Stimulated activated CD4-positive, alpha-beta T cell treated with anti-CD3 and anti-CD28 coated beads, Interleukin-4, amount 100 ng/mL, for 4 hours (primary cell): ENCODE results near the gene NCAM2.

Source experiments
- DNase-seq, 2 experiments: peaks; one replicate each; pipeline ENCODE4 v3.0.0-alpha.2; 2020

Gene NCAM2

DNA sequence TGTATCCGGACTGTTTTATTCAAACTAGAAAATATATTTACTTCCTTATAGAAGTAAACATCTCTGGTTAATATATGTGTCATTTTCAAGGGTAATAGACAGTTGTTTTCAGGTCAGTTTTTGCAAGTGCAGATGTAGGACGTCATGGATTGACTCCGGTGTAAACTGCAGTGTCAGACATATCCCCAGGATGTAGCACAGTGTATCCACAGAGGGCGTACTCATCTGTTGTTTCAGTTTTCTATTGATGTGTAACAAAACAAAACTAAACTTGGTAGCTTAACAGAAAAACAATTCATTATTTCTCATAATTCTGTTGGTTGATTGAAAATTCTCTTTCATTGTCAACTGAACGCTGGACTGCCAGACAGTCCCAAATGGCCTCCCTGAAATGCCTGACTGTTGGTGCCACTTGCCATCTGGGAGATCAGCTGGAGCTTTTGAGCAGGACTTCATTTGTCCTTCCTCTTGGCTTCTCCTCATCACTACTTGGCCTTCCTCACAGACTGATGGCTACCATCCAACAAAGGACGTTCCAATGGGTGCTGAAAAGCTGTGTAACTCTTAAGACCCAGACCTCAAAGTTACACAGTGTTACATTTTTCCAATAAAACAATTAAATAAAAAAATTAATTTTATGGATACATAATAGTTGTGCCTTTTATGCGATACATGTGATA, 181.6 kb downstream of the NCAM2 start:
- DNase-seq: no peak

DNA sequence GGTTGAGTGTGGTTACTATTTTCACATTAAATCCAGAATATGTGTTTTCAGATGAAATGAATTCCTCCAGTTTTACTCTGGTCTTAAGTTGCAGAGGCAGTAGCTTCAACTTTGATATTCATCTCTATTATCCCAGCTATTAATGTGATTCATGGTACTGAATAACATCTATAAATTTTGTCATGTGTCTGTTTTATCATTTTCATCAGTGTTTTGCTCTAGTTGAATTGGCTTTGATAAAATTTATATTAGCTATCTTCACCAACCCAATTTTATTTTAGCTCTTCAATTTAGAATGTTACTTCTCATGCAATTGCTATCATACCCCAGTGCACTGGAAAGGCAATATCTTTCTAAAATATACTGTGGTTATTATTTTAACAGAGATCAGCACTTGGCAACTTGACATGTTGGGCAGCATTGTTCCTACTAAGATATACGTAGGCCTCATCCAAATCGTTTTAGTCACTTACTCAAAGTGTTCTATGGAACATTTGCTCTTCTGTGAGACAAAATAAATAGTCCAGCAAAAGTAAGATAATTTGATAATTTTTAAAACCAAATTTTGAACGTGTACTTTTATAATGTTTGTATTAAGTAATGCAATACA, 184.3 kb downstream of the NCAM2 start:
- DNase-seq: no peak

DNA sequence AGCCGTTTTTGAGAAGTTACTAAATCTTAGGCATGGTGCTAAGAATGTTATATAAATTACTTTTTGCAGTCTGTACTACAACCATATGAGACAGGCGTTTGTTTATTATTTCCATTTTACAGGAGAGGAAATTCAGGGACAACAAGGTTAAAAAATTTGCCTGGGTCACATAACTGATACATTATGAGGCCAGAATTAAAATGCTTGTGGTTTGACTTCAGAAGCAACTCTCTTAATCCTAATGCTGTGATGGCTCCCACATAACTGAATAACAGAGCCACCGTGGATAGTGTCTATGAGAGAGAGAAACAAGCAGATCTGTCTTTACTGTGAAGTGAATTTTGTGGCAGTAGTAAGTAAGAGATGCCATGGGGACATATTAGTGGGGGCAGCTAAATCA, 184.9 kb downstream of the NCAM2 start:
- DNase-seq: no peak

DNA sequence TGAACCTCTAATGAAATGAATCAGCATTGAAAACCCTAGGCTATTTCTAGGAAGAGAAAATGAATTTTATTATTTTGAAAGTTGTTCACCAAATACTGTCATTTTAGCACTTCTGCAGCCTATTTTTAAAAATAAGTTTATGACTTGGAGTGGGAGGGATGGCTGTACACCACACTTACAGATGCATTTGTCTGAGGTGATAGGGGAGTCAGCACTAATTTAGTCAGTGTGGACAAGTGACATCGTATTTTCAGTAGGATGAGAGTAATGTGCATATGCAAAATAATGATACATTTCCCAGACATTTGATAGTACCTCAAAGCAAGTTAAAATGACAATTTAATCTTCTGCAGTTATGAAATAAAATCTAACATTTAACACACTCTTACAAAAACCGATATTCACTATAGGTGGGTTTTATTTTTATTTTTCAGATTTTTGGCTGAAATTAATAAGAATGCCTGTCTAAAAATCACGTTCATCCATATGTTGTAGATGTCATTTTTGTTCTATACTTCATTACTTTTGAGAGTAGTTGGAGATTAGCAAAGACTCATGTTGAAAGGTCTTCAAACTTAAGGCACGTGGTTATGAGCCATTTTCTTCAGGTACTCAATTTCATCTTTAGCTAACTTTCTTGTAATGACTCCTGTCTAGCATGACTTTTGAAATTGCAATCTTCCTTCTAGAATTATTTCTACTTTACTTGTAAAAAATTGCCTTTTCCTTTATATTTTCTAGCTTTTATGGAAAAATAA, 186.7 kb downstream of the NCAM2 start:
- no peak for DNase-seq

DNA sequence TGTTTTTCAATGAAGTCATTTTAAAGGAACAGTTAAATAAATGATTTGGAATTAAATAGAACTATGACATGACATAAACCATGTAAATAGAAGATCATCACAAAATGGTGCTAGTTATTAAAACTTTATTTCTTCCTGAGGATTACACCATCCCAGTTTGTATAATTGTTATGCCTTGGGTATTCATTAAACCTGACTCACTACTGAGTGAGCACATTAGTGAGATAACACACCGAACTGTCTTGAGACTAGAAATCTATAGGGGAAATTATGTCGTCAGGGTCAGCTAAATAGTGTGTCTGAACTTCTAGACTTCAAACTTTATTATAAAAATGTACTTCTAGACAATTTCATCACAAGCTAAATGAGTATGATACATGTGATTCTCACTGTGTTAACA, 189.4 kb downstream of the NCAM2 start:
- no peak for DNase-seq

DNA sequence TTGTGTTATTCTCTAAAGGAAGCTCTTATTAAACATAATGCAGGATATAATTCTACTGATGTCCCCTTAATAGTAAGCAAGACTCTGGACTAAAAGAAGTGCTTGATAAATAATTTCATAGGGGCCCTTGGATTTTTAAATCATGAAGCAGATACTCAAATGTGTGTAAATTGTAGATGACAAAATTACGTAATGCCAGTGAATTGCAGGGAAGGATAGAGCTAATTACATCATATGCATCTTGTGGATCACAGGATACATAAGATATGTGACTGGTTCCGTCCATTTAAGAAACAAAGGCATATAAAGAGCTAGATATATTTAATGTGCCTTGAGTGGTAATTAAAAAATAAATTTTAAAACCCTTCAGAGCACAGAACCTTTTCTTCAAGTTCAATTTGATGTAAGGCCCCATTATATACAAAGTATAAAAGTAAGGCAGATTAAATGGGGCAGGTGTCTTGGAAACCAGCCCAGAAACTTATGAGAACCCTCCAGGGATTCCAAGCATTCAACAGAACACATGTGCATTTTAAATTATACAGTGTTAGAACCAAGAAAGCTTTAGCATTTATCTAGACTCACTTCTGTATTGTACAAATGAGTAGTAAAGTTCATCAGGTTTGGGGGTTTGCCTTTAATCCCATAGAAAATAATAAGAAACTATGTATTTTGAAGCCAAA, 190.4 kb downstream of the NCAM2 start:
- no peak for DNase-seq

DNA sequence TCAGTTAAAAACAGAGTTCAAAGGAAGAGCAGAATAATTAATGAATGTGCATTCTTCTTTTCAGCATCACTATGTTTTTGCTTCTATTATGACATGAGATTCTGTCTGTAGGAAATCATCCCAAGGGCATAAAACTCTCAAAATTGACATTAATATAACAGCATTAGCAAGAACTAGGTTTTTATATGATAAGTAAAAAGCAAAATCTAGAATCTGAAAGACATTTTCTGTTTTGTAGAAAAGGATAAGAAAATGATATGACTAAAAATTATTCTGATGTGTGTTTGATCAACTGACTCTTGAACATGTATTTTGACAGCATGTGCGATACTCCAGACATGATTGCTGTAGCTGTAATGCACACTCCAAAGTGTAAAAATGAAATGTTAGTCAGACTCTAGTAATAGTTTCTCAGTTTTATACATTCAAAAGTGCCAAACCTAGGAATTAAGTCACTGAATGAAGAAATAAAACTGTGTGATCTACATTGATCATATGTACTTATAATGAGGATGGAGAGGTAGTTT, 197.3 kb downstream of the NCAM2 start:
- DNase-seq: no peak

DNA sequence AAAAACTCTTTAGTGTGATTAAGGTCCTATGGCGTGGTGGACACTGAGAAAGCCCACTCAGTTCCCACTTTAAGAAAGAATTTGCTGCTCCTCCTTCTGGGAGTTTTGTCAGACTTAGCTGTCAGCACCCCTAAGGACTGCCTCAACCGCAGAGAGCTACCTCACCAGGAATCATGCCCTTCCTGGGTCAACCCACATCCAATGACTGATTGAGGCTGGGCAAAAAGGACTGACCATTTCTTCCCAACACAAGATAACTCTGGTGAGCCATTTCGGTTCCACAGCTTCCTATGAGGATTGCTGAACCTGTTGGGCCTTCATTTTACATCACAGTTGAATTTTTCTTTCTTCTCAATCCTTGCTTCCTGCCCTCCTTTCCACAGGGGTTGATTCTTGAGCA, 197.9 kb downstream of the NCAM2 start:
- DNase-seq: no peak

DNA sequence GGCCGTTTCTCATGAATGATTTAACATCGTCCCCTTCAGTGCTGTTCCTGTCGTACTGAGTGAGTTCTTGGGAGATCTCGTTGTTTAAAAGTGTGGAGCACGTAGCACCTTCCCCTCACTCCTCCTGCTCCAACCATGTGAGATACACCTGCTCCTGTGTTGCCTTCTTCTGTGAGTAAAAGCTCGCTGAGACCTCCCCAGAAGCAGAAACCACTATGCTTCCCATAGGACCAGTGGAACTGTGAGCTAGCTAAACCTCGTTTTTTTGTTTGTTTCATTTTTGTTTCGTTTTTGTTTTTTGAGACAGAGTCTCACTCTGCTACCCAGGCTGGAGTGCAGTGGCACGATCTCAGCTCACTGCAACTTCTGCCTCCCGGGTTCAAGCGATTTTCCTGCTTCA, 198.6 kb downstream of the NCAM2 start:
- no peak for DNase-seq

DNA sequence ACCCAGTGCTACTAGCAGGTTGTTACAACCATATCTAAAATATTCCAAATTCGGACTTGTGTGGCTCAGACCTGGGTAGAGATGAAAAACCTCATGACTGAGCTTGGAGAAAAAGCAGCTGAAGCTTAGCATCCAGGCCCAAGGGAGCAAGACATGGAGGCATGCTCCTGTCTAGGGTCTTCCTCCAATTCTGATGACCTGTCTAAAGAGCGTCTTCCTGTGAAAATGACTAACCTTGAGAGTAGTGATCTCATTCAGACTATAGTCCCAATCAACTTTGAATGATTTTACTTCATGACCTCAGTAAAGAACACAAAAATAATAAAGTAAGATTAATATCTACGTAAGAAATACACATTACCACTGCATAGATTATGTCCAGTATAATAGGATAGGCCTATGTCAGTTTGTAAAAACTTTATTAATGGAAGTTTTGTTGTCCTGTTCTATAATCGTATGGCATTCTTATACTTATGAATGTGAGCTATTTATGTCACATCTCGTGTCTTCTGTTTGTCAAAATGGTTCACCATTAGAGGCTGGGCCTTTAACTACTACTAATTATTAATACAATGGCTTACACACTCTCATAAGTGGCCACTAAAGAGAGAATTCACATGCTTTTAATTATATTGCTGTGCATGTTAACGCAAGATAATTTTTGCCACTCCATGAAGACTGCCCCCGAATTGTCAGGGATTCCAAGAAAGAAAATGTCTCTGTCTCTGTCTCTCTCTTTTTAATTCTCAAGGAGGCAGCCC, 201.3 kb downstream of the NCAM2 start:
- DNase-seq: no peak

DNA sequence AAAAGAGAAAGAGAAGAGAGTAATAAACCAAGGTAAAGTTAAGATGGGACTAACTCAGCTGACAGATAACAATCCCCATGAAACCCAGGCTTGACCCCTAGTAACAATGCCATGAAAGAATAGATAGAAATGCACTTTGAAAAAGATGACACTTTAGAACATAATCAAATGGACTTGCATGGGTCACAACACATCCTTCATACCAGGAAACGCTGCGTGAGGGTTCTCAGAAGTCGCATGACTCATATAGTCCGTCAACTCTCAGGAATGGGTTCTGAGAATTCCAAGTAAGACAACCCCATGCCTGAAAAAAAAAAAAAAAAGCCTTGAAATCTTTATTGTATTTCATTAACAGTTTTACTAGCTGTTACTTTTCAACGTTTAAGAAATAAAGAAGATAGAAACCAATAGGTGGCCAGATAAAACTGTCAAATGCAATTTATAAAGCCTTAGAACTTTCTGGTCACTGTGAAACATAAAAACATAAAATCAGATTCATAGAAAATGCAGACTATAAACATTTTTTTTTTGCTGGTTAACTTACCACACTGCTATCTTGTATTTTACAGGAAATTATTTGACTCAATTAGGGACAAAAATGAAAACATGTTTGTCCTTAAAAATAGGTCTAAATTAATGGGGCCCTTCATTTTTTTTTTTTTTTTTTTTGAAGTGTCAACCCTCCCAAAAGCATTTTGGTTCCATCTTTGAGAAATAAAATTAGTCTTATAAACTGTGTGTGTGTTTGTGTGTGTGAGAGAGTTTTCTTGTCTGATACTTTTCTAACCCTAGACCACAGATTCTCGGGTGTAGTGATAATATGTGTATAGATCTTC, 202.1 kb downstream of the NCAM2 start:
- DNase-seq: peak in 1 of 2 experiments; percentile 7

DNA sequence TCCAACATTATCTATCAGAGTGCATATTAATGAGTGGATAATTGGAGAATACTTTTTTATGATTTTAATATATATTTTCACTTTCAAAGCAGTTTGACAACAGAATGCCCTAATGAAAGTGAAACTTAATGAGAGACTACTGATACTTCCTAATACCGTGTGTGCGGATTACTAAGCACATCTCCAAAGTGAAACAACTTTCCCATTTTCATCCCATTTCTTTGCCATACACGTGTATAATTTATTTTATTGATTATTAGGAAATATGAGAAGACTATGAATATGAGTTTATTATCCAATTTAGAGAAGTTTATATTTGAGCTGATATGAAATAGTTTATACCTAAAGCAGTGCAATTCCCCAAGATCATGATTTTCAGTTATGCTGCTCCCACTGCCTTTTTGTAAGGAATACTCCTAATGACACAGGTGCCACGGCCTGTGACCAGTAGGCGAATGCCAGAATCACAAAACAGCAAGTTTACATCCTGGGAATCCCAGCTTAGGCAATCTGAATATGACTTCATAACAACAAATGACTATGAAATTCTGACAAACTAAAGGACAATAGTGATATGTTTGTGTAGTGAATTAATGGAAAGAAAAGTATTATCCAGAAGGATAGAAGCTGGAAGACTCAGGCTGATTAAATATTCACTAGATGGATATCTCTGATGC, 202.9 kb downstream of the NCAM2 start:
- no peak for DNase-seq

DNA sequence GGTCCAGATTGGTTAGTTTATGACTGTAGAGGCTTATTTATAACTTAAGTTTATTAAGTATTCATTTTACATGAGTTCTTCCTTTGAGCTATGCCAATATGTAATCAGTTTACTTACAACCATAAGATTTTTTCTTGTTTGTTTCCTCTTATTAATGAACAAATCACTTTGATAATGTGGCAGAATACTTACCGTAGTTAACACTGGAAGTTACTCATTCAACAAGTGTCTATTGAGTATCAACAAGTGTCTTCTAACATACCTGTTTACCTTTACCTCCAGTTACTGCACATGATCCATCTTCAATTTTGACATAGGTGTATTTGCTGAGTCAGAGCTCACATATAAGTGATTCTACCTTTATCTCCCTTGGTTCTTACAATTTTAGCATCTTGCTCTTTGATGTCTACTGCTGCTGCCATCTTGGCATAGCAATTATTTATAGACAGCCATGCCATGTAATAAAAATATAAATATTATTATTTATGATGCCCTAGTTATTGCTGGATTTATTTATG, 205.7 kb downstream of the NCAM2 start:
- DNase-seq: no peak

DNA sequence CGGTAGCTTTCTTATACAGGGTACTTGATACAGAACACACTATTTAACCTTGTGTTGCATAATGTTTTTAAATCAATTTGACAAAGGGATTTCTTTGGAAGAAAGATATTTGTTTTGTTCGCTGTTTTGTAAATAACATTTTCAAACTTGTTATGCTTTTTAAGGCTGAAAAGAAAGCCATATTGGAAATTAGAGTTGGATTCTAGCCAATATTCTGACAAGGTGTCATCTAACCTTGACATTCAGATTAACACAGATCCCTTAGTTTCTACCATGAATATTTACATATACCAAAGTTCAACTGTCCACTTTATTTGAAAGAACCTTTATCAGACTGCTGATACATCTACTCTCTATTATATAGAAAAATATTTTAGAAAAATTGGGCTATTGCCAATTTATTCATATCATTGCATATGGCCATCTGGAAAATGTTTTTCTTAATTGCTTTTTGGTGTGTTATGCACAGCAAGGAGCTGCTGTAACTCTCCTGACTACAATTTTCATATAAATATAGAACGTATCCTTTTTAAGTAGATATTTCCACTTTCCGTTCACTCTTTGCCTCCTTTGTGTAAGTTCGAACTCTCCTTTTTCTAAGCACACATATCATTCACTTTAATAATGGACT, 206.3 kb downstream of the NCAM2 start:
- no peak for DNase-seq

DNA sequence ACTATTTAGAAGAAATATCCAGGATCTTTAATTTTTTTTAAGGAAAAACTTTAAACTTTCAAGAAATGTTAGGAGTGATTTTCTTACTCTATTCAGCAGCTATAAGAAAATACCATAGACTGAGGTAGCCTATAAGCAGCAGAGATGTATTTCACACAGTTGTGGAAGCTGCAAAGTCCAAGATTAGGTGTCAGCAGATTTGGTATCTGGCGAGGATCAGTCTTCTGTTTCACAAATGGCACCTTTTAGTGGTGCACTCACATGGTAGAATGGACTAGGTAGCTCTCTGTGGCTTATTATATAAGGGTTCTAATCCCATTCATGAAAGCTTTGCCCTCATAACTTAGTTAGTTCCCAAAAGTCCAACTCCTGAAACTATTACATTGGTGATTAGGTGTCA, 207.4 kb downstream of the NCAM2 start:
- no peak for DNase-seq

DNA sequence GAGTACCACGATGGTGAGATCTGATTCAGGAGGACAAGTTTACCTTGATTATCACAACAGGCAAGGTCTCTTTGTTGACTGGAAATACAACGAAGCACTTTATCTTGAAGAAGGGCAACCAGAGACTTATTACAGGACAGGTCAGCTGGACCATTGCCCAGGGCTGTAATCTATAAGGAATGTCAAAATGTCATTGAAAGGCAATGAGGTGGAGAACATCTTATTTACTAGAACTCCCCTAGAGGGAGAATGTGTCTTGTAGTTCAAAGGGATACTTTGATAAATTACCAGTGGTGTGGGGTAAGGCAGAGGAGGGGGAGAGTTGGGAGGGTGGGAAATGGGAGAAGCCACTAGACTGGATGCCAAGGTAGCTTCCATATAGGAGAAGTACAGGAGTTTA, 212.3 kb downstream of the NCAM2 start:
- DNase-seq: no peak

DNA sequence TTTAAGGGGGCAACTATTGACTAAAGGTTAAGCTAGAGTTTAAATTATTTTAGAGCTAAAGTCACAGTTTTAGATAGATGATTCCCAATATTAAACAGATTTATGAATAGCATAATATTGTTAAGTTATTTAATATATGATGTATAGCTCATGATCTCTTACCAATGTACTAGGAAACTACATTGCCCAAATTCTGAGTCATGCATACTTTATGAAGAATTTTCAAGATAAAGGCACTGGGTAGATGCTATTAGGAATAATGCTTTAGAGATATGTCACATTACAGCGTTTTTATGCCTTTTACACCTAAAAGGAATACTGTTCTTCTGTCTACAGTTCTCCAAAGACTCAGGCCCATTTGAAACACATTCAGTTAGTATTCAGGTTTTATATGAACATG, 215.1 kb downstream of the NCAM2 start:
- no peak for DNase-seq

DNA sequence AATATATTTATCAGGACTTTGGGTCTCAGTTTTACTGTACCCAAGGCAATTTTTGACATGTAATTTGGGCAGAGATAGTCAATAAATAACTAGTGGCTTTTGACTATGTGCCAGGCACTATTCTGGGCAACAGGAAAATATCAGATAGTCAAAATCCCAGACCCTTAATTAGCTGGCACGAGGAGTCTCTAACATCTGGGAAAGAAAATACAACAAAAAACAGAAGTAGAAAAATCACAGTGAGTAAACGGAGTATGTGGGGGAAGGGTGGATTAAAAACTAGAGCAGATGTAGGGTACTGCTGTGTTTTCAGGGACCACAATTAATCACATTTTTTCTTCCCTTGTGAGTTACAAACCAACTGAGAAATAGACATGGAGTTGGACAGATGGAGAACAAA, 217.8 kb downstream of the NCAM2 start:
- DNase-seq: no peak

DNA sequence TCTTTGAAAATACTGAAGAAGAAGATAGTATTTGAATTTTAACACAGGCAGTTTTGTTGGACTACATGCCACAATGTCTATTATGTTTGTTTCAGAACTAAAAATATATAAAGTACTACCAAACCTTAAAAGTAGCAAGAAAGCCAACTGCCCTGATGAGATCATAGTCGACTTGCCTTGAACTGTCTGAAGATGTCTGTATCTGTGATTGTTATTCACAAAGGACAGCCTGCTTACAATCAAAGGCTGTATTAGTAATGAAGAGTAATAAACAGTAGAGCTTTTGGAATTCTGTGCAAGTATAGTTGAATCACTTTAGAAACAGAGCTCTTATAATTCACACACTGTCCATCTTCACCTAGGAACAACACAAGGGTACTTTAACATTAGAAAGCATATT, 228.3 kb downstream of the NCAM2 start:
- DNase-seq: no peak

DNA sequence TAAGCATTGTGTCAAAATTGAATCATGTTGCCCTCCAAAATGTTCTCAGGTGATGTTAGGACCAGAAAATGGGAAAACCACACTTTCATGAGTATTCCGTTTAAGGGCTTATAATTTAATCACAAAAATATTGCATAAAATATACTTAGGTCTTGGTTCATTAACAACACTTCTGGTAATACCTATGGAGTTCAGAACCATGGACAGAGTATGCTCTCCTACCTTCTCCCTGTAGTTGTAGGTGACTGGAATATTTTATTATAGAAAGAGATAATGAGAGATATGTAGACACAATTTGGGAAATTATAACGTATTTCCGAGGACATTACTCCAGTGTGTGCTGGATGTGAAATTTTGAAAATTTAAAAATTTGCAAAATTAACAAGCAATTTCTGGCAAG, 232.5 kb downstream of the NCAM2 start:
- no peak for DNase-seq
